Karpas-422 (cell line): ENCODE data around the gene RCBTB2. TPM values are rescaled to one million over a fixed set of nuclear protein-coding genes. Genes with fewer than 3 reads are reported as not detected.

ENCODE experiments used
- DNase-seq: peaks from one replicate; pipeline ENCODE4 v3.0.0-alpha.2; 2015
- H2AFZ ChIP-seq: fragments of 200-600 bp; sonication (generic); 2 replicates; pipeline ENCODE4 v1.6.1; 2014; ENCODE audit warnings: antibody characterized with exemption, low read length, mixed read lengths
- H3K27ac ChIP-seq: fragments of 200-600 bp; sonication (generic); 2 replicates; pipeline ENCODE4 v1.5.1; 2014; ENCODE audit warnings: mild to moderate bottlenecking, low read length, moderate library complexity
- H3K27me3 ChIP-seq: fragments of 200-600 bp; sonication (generic); 2 replicates; pipeline ENCODE4 v1.6.1; 2014; ENCODE audit warnings: low read length, mixed read lengths
- H3K36me3 ChIP-seq: fragments of 200-600 bp; sonication (generic); 2 replicates; pipeline ENCODE4 v1.6.1; 2014; ENCODE audit warnings: low read length, mixed read lengths; ENCODE audit not compliant: insufficient read depth
- H3K4me1 ChIP-seq: fragments of 200-600 bp; sonication (generic); 2 replicates; pipeline ENCODE4 v1.6.1; 2014; ENCODE audit warnings: mild to moderate bottlenecking, low read length, mixed read lengths
- H3K4me2 ChIP-seq: fragments of 200-600 bp; sonication (generic); 2 replicates; pipeline ENCODE4 v1.6.1; 2014; ENCODE audit warnings: low read length, low read depth, mild to moderate bottlenecking; ENCODE audit not compliant: poor library complexity, severe bottlenecking
- H3K4me3 ChIP-seq: fragments of 200-600 bp; sonication (generic); 2 replicates; pipeline ENCODE4 v1.5.1; 2014; ENCODE audit warnings: mild to moderate bottlenecking, antibody characterized with exemption, low read length, mixed read lengths
- H3K79me2 ChIP-seq: fragments of 200-600 bp; sonication (generic); 2 replicates; pipeline ENCODE4 v1.6.1; 2014; ENCODE audit warnings: mild to moderate bottlenecking, low read length, mixed read lengths
- H3K9ac ChIP-seq: fragments of 200-600 bp; sonication (generic); 2 replicates; pipeline ENCODE4 v1.6.0; 2014; ENCODE audit warnings: low read length
- H3K9me2 ChIP-seq: fragments of 200-600 bp; sonication (generic), shearing (Covaris generic); replicated peaks from 2 replicates; pipeline ENCODE4 v1.6.0; 2014; ENCODE audit warnings: mild to moderate bottlenecking, low read length, moderate library complexity; ENCODE audit not compliant: insufficient read depth
- H3K9me3 ChIP-seq: fragments of 300-700, 200-600 bp; sonication (generic); 2 replicates; pipeline ENCODE4 v1.6.1; 2014; ENCODE audit warnings: low read length, mixed read lengths
- H4K20me1 ChIP-seq: fragments of 200-600 bp; sonication (generic); 2 replicates; pipeline ENCODE4 v1.6.1; 2014; ENCODE audit warnings: mild to moderate bottlenecking, antibody characterized with exemption, low read length, low read depth; ENCODE audit not compliant: insufficient read depth
- total RNA-seq: library from RNA; depleted of rRNA; stranded (reverse); fragments of >200 nt; shearing (Covaris generic); gene quantifications from 2 replicates; pipeline ENCODE4 v1.2.3, GENCODE V29; 2014; ENCODE audit warnings: low replicate concordance

The RCBTB2 gene
- total RNA-seq, 1 experiment from 2014 or later, result 25.6 TPM

- Histone ChIP-seq H3K27ac (no peak overlapping the region), H3K79me2 (no peaks in the 10 kb centered on the region), H2AFZ (no peak overlapping the region), H3K27me3 (no peaks in the 10 kb centered on the region), H3K36me3 (no peaks in the 10 kb centered on the region), H3K9ac (no peak overlapping the region), H3K4me3 (no peak overlapping the region), H3K9me2 (no peaks in the 10 kb centered on the region), H3K4me2 (no peak overlapping the region), H4K20me1 (no peaks in the 10 kb centered on the region), H3K4me1 (peaks cover 80% of the 10 kb centered on the region), H3K9me3 (no peaks in the 10 kb centered on the region)
- DNase-seq, result no peak
Measured at GRCh38 chr13:48576448-48577010, 43.6 kb upstream of the RCBTB2 start.

- Histone ChIP-seq H3K9ac (no peak overlapping the region), H3K4me2 (no peak overlapping the region)
Measured at GRCh38 chr13:48575031-48575430, 42.2 kb upstream of the RCBTB2 start.

DNA sequence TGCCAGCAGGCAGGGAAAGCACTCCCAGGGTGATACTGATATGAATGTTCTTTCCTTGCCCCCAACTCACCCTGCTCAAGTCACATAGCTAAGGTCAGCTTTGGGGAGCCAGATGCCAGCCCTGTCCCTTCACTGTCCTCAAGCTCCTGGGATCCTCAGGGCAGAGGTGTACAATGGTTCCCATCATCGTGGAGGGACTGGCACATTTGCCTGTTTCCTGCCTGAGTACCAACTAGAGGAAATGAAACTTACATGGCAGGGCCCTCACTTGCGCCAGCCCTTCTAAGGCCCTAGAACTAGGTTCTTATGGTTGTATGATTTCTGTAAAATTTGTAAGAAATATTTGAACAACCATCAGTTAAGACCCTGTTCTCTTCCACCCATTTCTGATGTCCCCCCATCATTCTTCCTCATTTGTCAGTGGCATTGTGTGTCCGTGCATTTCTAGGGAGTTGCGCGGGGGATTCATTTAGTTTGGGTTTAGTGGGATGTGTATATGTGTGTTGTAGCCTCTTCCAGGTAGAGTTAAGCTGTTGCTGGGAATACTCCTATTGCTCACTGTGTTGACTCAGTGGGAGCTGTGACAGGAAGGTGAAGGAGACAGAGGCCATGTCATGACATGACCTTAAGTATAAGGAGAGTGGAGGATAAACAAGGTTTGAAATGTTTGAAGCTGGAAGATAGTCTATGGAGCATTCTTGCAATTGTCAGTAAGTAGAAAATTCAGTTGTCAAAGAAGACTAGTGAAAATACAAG lies 41.3 kb upstream of the RCBTB2 start:
- Histone ChIP-seq H3K79me2 (no peaks in the 10 kb centered on the region), H3K4me3 (no peak overlapping the region), H3K27ac (peak overlapping the region; percentile 66), H3K27me3 (no peaks in the 10 kb centered on the region), H2AFZ (peak overlapping the region; percentile 61), H3K9me2 (no peaks in the 10 kb centered on the region), H3K36me3 (no peaks in the 10 kb centered on the region), H3K4me1 (peaks cover 84% of the 10 kb centered on the region), H3K4me2 (peak overlapping the region; percentile 42), H3K9ac (peak overlapping the region; percentile 32; the same call in 1 of the 2 replicates), H3K9me3 (no peaks in the 10 kb centered on the region), H4K20me1 (no peaks in the 10 kb centered on the region)
- DNase-seq, result peak; percentile 77

More at GRCh38 chr13:48575031-48575430, 42.2 kb upstream of the RCBTB2 start:
- Histone ChIP-seq H3K9me2 (no peaks in the 10 kb centered on the region), H4K20me1 (no peaks in the 10 kb centered on the region), H2AFZ (peak overlapping the region; percentile 61; the same call in 1 of the 2 replicates), H3K79me2 (no peaks in the 10 kb centered on the region), H3K4me1 (peaks cover 85% of the 10 kb centered on the region), H3K9me3 (no peaks in the 10 kb centered on the region), H3K36me3 (no peaks in the 10 kb centered on the region), H3K4me3 (no peak overlapping the region), H3K27me3 (no peaks in the 10 kb centered on the region), H3K27ac (peak overlapping the region; percentile 66)
- DNase-seq, result peak; percentile 63

DNA sequence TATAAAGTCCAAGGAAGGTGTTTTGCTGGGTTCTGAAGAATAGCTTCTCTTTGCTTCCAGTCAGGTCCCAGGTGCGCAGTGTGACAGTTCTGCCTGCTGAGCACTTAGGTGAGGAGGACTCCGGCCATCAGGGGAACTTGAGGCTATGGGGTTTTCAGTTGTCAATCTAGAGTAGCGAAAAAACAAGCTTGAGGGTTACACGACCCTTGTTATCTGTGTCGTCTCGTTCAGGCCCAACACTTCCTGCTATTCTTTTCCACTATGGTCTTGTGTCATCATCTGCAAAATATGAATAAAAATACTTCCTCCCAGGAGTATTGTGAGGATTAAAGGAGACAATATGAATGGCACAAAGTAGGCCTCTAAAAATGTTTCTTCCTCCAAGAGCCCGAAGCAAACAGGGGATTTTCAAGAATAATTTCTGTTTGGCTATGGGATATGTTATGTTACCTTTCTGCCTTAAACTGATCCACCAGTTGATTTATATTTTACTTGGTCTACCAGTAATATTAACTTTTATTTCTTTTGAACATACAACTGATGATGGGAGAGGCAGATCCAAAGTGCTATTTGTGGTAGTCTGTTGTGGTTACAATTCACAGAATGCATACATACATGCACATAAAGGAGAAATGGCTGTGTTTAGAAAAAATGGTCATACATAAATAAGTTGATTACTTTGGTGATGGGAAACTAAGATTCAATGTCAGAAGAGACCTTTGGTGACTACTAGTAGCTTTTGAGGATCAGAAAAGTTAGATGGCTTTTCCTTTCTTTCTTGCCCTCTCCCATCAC lies 40.5 kb upstream of the RCBTB2 start:
- Histone ChIP-seq H3K27me3 (no peaks in the 10 kb centered on the region), H3K9me2 (no peaks in the 10 kb centered on the region), H3K9ac (peak overlapping the region; percentile 32; the same call in 1 of the 2 replicates), H4K20me1 (no peaks in the 10 kb centered on the region), H3K4me1 (peaks cover 76% of the 10 kb centered on the region), H3K79me2 (no peaks in the 10 kb centered on the region), H3K27ac (peak overlapping the region; percentile 66), H3K36me3 (no peaks in the 10 kb centered on the region), H3K4me2 (peak overlapping the region; percentile 42), H2AFZ (peak overlapping the region; percentile 61; the same call in 1 of the 2 replicates), H3K4me3 (no peak overlapping the region), H3K9me3 (no peaks in the 10 kb centered on the region)
- no peak for DNase-seq

DNA sequence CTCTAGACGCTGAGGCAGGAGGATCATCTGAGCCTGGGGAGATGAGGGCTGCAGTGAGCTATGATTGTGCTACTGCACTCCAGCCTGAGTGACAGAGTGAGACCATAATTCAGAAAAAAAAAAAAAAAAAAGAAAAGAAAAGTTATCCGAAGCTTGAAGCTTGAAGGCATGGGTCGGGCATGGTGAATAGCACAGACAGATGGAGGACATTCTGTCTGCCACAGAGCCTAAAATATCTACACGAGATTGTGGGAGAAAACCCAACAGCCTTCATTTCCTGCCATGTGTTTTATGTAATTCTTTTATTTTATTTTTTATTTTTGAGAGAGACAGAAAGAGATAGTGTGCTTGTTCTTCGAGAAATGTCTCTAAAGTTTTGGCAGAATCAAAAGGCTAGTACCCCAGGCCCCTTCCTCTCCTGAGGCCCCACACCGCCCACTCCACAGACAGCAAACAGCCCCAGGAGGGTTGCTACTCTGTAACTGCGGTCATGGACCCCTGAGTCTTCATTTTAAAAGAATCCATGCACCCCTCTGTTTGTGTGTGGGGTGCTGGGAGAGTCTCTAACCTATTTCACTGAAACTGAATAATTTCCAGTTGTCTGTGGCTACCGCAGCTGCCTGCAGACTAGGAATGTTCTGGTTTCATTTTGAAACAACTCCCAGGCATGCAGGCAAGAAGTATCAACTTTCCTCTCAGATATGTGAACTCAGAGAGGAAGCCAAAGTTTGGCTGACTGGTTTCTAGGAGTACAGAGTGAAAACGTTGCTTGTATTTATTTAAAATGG lies 38.4 kb upstream of the RCBTB2 start:
- DNase-seq, result peak; percentile 71
- no peaks in the 10 kb centered on the region for H3K79me2 ChIP-seq
- peak overlapping the region; percentile 39; the same call in 1 of the 2 replicates for H3K4me3 ChIP-seq
- no peaks in the 10 kb centered on the region for H3K9me2 ChIP-seq
- H2AFZ ChIP-seq, result peak overlapping the region; percentile 96
- H3K9me3 ChIP-seq, result no peaks in the 10 kb centered on the region
- H4K20me1 ChIP-seq, result no peaks in the 10 kb centered on the region
- H3K27me3 ChIP-seq, result no peaks in the 10 kb centered on the region
- H3K27ac ChIP-seq, result peak overlapping the region; percentile 83
- peak overlapping the region; percentile 68 for H3K4me2 ChIP-seq
- H3K9ac ChIP-seq, result peak overlapping the region; percentile 64
- no peaks in the 10 kb centered on the region for H3K36me3 ChIP-seq
- H3K4me1 ChIP-seq, result peaks cover 63% of the 10 kb centered on the region

GRCh38 chr13:48570216-48570828 lies 37.4 kb upstream of the RCBTB2 start:
- H3K79me2 ChIP-seq, result no peaks in the 10 kb centered on the region
- H3K9ac ChIP-seq, result peak overlapping the region; percentile 64; the same call in 1 of the 2 replicates
- H3K4me2 ChIP-seq, result peak overlapping the region; percentile 2
- no peak for DNase-seq
- H3K36me3 ChIP-seq, result no peaks in the 10 kb centered on the region
- H3K4me3 ChIP-seq, result no peak overlapping the region
- H3K27ac ChIP-seq, result peak overlapping the region; percentile 83; the same call in 1 of the 2 replicates
- H2AFZ ChIP-seq, result peak overlapping the region; percentile 98
- H3K9me3 ChIP-seq, result no peaks in the 10 kb centered on the region
- no peaks in the 10 kb centered on the region for H3K27me3 ChIP-seq
- H3K4me1 ChIP-seq, result peaks cover 54% of the 10 kb centered on the region
- no peaks in the 10 kb centered on the region for H3K9me2 ChIP-seq
- no peaks in the 10 kb centered on the region for H4K20me1 ChIP-seq

DNA sequence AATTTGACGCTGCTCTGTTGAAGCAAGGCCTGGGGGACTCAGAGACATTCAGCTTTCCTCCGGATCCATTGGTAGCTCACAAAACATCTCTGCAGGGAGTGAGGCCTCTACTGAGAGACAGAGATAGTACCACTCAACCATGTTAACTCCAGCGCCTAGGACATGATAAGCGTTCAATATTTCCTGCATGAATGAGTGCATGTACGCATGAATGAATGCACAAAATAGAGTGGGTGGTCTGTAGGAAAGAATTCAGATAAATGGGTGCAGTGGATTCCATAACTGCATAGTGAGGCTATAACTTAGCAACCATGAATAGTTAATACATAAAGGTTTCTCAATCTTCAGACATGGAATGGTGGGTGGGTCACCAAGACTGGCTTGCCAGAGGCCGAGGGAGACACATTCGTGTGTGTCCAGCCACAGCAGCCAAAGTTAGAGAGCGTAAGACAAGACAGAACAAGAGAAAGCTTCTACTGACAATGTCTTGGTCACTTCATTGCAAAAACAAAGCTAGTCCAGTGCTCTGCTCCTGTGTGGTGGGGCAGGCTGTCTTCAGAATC lies 36.3 kb upstream of the RCBTB2 start:
- Histone ChIP-seq H3K36me3 (no peaks in the 10 kb centered on the region), H3K79me2 (no peaks in the 10 kb centered on the region), H3K4me2 (no peak overlapping the region), H2AFZ (no peak overlapping the region), H4K20me1 (no peaks in the 10 kb centered on the region), H3K9me3 (no peaks in the 10 kb centered on the region), H3K9me2 (no peaks in the 10 kb centered on the region), H3K27ac (no peak overlapping the region), H3K4me3 (no peak overlapping the region), H3K9ac (no peak overlapping the region), H3K27me3 (no peaks in the 10 kb centered on the region), H3K4me1 (peaks cover 48% of the 10 kb centered on the region)
- no peak for DNase-seq
